ENCODE results near the gene C2orf92.

C2orf92 gene

GRCh38 chr2:97714950-97715652 lies 45.6 kb downstream of the C2orf92 start:
- no peak for DNase-seq

GRCh38 chr2:97715951-97716694 lies 46.6 kb downstream of the C2orf92 start:
- no peak for DNase-seq

- DNase-seq = no peak
Observed at GRCh38 chr2:97716695-97717612, 47.4 kb downstream of the C2orf92 start.

DNA sequence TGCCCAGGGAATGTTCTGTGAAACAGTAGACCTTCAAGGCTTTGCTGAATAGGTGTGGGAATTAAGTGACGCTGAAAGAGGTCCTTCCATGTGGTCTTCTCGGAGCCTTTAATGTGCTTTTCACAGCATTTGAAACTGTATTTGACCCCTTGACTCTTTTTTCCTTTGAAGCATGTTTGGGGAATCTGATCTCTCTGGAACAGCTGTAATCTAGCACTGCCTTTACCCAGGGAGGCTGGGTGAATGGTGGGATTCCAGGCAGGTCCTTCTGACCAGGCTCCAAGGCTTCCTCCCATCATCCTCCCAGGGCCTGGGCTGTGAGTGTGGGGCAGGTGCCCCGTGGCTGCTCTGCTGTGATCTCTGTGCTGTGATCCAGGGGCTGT lies 48.1 kb downstream of the C2orf92 start:
- no peak for DNase-seq

DNA sequence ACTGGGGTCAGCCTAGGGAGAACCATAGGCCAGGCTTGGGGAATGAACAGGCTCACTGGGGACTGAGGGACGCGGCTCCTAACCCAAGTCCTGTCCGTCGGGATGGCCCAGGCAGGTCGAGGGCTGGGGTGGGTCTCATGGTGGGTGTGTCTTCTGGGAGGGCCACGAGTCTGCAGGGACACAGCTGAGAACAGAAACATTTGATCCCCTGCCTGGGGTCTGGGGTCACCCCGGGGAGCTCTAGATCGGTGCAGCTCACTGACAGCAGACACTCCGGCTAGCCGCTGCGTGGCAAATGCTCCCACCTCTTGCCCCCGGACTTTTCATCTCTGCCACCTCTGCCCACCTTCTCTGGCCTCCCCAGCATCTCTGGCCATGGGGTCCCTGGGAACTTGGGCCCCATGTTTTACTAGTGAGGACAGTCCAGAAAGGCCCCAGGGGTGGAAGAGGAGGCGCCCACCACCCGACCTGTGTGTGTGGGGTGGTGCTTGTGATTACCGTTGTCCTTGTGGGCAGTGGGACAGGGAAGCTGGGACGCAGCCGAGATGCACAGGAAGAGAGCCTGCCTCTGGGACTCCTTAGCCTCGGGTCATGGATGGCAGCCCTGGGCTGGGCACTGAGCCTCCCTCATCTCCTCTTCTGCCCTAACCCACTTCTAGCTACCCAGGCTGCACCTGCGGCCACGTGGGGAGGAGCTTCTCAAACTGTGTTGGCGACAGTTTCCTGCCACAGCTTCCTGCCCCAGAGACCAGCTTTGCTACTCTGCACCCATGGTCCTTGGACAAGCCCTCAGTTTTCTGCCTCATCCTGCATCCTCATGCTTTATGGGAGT lies 48.8 kb downstream of the C2orf92 start:
- DNase-seq = peak; percentile 68 to 76

GRCh38 chr2:97718942-97719341 lies 49.4 kb downstream of the C2orf92 start:
- DNase-seq = no peak

DNA sequence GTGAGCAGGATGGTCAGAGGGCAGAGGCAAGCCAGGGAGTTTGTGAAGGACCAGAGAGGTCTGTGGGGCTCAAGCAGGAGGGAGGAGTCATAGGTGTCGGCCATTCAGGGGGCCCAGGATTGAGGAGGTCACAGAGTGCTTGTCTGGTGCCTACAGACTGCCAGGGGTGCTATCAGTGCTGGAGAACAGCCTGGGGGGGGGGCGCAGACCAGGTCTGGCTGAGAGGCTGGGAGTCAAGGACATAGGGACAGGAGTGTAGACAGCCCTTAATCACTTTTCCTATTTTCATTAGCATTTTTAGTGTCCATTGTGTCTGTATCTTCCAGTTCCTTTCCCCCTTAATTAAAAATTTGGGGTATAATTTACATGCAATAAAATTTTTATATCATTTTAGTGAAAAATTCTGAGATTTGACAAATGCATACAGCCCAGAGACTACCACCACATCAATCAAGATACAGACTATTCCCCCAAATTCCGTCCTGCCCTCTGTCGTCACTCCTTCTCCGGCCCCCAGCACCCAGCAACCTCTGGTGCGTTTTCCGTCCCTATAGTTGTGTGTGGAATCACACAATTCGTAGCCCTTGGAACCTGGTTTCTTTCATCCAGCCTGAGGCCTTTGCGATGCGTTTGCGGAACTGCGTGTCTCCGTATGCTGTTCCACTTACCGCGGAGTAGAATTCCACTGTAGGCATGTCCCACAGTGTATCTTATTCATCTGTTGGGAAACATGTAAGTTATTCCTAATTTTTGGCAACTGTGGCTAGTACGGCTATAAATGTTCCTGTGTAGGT lies 50.0 kb downstream of the C2orf92 start:
- DNase-seq = no peak

DNA sequence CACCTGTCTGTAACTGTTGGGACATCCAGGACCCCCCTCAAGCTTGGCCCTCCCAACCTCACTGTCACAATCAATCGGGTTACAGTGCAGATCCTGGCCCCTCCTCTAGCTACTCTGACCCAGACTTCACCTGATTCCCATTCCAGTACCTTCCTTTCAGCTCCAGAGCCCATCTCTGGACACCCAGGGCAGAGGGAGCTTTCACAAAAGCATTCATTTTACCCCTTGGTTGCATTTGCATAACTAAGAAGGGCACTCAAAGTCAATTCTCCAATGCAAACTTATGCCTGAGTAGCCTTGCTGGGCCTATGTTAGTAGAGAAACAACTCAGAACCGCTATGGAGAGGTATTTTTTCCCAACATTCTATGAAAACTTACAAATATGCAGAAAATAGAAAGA lies 51.2 kb downstream of the C2orf92 start:
- DNase-seq = no peak

GRCh38 chr2:97722227-97722626 lies 52.7 kb downstream of the C2orf92 start:
- DNase-seq = no peak

DNA sequence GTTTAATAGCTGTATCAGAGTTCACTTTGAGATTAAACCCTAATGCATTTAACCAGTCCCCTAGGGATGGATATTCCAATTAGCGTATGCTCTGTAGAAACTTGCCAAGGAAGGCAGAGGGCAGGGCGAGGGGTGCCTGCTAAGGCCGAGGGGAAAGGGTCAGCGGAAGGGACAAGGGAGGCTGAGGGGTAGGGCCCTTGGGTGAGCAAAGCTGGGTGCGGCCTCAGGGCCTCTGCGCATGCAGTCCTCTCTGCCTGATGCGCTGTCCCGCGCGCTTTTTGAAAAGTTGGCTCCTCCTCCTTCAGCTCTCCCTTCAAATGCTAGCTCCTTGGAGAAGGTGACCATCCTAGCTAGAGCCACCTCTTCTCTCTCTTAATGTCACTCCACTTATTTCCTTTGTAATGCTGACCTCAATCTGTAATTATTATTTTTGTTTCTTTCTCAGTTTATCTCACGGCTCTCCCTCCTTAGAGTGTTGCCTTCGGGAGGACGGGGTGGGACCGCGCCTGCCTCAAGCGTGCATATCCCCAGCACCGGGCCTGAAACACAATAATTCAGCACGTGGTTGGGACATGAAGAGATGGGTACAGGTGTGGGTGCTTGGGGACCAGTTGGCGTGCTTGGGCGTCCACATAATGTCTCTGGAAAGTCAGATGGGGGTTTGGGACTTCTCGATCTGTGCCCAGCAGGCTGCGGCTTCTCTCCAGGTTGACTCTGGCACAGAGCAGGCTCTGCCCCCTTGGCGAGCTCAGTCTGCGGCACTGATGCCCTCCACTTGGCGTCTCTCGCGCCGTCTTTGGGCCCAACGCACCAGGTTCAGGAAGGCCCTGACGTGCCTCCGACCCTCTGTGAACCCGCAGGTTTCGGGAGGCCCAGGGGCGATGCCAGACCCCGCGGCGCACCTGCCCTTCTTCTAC lies 53.9 kb downstream of the C2orf92 start:
- no peak for DNase-seq

- DNase-seq = no peak
Observed at GRCh38 chr2:97724073-97724410, 54.5 kb downstream of the C2orf92 start.

GRCh38 chr2:97724501-97724900 lies 55.0 kb downstream of the C2orf92 start:
- DNase-seq = no peak

GRCh38 chr2:97724946-97725688 lies 55.6 kb downstream of the C2orf92 start:
- DNase-seq = no peak

GRCh38 chr2:97726261-97727064 lies 57.0 kb downstream of the C2orf92 start:
- no peak for DNase-seq

- no peak for DNase-seq
Observed at GRCh38 chr2:97727296-97727695, 57.8 kb downstream of the C2orf92 start.

GRCh38 chr2:97728091-97728731 lies 58.7 kb downstream of the C2orf92 start:
- DNase-seq = no peak

DNA sequence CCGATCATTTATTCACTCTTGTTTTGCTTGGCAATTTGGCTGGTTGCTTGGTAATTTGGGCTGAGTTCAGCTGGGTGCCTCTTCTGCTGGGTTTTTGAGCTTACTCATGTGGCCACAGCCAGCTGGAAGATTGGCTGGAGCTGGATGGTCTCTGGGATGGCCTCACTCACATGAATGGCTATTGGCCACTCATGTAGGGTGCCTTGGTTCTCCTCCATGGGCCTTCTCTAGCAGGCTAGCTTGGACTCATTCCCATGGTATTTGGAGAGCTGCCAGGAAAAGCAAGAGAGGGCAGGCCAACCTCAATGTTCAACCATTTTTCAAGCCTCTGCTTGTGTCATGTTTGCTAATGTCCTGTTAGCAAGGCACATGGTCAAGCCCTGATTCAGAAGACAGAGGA lies 60.7 kb downstream of the C2orf92 start:
- no peak for DNase-seq

DNA sequence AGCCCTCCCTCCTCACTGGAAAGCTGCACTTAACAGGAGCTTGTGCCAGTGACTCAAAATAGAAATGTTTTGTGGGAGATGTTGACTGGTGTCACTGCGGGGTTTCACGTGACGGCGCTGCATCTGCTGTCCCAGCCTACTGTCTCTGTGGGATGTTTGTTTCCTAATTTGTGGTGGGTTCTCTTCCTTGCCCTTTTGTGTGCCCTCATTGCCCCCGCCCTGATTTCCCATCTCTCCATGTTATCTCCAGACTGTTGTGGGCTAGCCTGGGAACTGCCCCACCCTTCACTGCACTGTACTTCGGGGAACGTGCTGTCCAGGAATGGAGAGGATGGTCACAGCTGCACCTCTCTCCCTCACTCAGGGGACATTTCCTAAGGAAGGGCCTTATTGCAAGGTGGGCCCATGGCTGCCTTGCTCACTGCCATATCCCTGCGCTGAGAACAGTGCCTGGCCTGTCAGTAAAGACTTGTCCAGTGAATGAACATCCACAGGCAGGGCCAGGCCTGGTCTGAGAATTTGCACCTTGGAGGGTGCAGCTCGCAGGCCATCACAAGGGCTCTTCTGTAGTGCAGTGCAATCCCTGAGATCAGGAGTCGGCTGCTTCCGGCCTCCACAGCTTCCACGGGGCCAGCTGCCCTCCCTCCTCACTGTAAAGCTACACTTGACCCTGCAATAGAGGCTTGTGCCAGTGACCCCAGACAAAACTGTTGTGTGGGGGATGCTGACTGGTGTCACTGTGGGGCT lies 61.9 kb downstream of the C2orf92 start:
- DNase-seq = no peak

All from CD4-positive, alpha-beta T cell treated with Interleukin-4 for 1 hour (primary cell).